Measurements from ENCODE around the gene PPP2R2B.

The PPP2R2B gene

DNA sequence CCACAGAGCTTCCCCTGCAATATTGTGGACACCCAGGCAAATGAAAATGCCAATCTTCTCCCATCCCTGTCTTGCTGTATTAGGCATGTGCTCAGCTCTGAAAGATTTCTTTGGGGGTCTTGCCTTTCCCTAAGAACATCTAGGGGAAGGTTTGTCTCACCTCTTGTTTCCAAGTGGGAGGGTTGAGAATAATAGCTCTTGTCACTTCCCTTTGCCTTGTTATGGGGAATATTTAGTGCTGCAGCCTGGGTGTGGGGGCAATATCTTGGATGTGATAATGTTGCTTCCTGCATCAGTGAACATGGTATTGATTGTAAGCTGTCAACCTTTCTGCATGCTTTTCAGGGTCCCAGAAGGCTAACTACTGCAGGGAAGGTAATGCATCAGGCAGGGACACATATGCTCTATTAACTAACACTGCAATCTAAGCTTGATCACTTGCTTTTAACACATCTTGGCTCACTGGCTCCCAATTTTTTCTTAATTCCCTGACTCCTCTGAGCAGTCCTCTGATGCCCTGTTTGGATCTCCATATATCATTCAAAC lies 296.4 kb downstream of the PPP2R2B start:
- no peak overlapping the region for H3K4me3 ChIP-seq (ENCODE audit: low read length)
- TF ChIP-seq, protein P1, sequence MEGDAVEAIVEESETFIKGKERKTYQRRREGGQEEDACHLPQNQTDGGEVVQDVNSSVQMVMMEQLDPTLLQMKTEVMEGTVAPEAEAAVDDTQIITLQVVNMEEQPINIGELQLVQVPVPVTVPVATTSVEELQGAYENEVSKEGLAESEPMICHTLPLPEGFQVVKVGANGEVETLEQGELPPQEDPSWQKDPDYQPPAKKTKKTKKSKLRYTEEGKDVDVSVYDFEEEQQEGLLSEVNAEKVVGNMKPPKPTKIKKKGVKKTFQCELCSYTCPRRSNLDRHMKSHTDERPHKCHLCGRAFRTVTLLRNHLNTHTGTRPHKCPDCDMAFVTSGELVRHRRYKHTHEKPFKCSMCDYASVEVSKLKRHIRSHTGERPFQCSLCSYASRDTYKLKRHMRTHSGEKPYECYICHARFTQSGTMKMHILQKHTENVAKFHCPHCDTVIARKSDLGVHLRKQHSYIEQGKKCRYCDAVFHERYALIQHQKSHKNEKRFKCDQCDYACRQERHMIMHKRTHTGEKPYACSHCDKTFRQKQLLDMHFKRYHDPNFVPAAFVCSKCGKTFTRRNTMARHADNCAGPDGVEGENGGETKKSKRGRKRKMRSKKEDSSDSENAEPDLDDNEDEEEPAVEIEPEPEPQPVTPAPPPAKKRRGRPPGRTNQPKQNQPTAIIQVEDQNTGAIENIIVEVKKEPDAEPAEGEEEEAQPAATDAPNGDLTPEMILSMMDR (conservative IDR thresholded peaks at IDR 0.05; ENCODE audit: low read length), result no peak
- no peak for DNase-seq (ENCODE audit: low read depth)

DNA sequence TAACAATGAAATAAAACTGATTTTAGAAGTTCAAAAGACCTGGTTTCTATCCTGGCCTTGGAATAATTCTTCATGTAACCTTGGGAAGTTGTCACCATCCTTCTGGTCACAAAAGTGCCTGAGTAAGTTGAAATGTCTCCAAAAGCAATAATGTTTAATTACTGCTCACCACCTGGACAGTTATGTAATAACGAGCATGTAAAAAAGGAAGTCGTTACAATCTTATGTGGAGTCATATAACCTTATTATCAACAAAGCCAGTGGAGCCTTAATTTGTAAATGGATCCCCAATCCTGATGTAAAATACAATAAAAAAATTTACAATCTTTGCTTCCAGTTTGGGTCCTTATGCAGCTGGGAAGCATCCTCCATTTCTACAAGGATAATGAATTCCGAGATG lies 298.3 kb downstream of the PPP2R2B start:
- TF ChIP-seq, protein P1 (conservative IDR thresholded peaks at IDR 0.05; ENCODE audit: low read length), result no peak
- no peak overlapping the region for H3K4me3 ChIP-seq (ENCODE audit: low read length)
- DNase-seq (ENCODE audit: low read depth), result no peak

DNA sequence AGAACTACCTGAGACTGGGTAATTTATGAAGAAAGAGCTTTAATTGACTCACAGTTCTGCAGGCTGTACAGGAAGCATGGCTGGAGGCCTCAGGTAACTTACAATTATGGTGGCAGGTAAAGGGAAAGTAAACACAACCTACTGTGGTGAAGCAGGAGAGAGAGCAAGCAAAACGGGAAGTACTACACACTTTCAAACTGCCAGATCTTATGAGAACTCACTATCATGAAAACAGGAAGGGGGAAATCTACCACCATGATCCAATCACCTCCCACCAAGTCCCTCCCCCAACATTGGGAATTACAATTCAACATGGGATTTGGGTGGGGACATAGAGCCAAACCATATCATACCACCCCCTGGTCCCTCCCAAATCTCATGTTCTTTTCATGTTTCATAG lies 303.8 kb downstream of the PPP2R2B start:
- no peak overlapping the region for H3K4me3 ChIP-seq (ENCODE audit: low read length)
- TF ChIP-seq, protein P1 (conservative IDR thresholded peaks at IDR 0.05; ENCODE audit: low read length), result no peak

DNA sequence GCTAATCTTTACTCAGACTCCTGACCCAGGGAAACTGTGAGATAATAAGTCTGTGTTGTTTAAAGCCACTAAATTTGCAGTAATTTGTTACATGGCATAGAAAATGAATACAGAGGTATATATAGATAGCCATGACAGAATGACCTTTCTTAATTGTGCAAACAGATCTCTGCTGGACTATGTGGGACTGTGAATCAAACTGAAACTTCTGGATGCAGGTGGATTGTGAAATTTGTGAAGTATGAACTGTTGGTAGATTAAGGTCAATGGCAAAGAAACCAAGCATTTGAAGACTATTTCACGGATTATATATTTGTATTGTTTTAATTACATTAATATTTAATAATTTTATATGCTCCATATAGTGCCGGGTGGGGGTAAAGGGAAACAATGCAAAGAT lies 310.4 kb downstream of the PPP2R2B start:
- H3K4me3 ChIP-seq (ENCODE audit: low read length), result no peak overlapping the region
- DNase-seq (ENCODE audit: low read depth), result no peak
- TF ChIP-seq, protein P1 (conservative IDR thresholded peaks at IDR 0.05; ENCODE audit: low read length), result no peak

More for the DNA sequence above, 303.8 kb downstream of the PPP2R2B start:
- no peak for DNase-seq (ENCODE audit: low read depth)

DNA sequence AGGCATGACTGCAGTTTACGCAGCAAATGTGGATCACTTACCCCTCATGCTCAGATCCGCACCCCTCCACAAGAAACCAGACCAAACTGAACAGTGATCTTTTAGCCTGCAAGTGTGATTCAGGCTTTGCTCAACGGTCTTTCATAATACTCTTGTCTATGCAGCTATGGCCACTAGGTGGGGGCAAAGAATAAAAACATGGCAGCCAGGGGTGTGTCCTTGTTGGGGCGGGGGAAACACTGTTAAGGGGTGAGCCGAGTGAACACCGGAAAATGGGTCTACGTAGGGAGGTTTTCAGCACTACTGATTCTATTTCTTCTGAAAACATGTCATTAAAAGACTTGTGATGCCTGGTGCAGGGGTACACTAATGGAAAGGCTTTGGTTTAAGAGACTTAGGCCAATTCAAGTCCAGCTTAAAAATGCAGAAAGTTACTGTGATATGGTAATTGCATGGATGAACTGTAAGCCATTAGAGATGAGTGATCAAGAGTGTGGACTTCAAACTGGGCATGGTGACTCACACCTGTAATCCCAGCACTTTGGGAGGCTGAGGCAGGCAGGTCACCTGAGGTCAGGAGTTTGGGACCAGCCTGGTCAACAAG lies 312.7 kb downstream of the PPP2R2B start:
- peak; percentile 55 for DNase-seq (ENCODE audit: low read depth)
- H3K4me3 ChIP-seq (ENCODE audit: low read length), result no peak overlapping the region
- TF ChIP-seq, protein P1 (conservative IDR thresholded peaks at IDR 0.05; ENCODE audit: low read length), result peak; percentile 61

DNA sequence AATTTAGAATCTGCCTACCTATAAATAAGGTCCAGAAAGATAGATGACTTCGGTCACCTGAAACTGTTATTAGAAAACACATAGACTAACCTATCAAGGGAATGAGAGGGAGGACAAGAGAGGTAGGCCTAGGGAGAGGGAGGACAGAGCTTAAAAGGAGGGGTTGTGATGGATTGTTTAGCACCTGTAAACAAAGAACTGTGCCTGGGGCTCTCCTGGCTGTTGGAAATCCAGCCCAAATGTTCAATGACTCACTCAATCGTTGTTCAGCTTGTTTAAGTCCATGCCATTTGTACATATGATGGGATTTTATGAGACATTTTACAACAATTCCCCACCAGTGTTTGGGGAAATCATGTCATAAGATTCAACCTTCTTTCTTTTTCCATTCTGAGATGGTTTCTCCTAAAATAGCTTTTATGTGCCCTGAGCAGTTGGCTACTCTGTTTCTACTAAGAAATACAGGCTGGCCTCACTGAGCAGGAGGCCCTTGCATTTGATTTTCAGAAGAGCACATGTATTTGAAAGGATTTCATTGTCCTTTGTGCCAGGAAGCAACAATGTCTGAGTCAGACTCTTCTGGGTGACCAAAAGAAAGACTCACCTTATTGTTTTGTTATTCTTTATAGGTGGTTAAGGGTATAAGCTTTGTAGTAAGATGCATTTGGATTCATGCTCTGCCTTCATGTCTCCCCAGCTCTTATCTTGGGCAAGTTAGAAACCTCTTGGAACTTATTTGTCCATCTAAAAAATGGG lies 314.4 kb downstream of the PPP2R2B start:
- DNase-seq (ENCODE audit: low read depth), result no peak
- no peak overlapping the region for H3K4me3 ChIP-seq (ENCODE audit: low read length)
- TF ChIP-seq, protein P1 (conservative IDR thresholded peaks at IDR 0.05; ENCODE audit: low read length), result no peak

DNA sequence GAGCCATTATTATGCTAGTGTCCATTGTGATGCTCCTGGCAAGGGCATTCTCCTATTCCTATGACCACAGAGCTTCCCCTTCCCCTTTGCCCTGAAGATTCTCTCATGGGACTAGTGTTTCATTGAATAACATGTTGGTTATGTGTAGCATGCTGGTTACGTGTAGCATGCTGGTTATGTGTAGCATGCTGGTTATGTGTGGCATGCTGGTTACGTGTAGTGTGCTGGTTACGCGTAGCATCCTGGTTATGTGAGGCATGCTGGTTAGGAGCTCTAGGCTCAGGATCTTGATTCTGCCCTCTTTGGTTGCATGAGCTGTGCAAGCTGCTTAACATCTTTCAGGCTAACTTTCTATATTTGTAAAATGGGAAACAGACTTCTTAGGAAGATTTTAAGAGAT lies 316.1 kb downstream of the PPP2R2B start:
- TF ChIP-seq, protein P1 (conservative IDR thresholded peaks at IDR 0.05; ENCODE audit: low read length), result no peak
- no peak for DNase-seq (ENCODE audit: low read depth)
- H3K4me3 ChIP-seq (ENCODE audit: low read length), result no peak overlapping the region

Data from AG10803 (cell line).